DMS153 treated with DMSO at 0.1 percent for 48 hours (cell line): ENCODE data around the gene SLIT1.
A peak's percentile ranks its signal among the peaks of the same experiment; 100 is the strongest.
"Not testable (repeated sequence)": the region's sequence is repeated elsewhere in the genome, so short reads cannot be mapped to it uniquely, and the experiment has no call there.

Source experiments
- DNase-seq: peaks from one replicate; lab custom pipeline; 2025; ENCODE audit not compliant: unreplicated experiment; lab: John Stamatoyannopoulos, UW

The SLIT1 gene

DNA sequence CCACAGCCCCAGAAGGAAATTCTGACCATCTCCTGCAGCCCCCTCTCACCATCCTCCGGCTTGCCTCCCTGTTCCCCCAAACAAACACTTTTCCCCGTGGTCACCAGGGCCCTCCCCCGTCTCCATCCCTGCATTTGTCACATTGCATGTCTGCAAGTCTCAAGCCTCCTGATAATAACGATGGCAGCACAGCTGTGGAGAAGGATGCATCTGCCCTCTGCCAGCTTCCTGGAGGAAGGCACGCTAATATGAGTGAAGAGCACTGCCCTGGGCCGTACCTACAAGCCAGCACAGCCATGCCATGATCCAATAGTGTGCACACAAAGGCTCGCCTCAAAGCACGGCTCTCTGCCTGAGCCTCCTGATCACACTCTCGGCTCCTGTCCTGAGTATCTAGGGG, 98.5 kb downstream of the SLIT1 start:
- DNase-seq, result no peak

DNA sequence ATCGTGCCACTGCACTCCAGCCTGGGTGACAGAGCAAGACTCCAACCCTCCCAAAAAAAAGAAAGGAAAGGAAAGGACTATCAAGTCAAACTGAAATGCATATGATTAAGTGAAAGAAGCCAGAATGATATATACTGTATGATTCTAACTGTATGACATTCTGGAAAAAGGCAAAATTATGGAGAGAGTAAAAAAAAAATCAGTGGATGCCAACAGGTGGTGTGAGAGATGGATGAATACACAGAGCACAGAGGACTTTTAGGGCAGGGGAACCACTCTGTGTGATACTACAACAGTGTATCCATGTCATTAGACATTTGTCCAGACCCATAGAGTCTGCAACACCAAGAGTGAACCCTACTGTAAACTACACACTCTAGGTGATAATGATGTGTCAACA, 99.2 kb downstream of the SLIT1 start:
- DNase-seq, result no peak

DNA sequence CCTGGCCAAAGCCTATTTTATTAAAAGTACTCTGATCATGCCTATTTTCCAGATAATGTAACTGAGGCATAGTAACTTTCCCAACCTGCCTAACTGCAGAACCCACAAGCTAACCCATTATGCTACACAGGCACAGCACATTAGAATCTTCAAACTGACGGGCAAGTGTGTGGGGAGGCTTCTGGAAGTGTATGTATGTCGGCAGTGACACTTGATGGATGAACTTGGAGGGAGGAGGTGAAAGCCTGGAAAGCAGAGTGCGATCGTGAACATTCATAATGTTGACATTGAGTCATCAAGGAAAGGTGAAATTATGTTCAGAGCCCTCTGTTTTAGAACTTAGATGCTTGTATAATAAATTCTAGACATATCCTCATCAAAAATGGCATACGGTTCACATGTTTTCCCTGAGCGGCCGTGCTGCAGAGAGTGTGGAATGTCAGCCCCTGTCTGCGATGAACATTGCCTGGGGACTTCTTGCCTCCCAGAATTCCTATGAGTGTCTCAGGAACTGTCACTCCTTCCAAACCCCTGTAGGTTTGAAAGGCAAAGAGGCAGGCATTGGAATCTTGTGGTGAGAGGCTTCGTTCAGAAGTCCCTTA, 102.4 kb downstream of the SLIT1 start:
- no peak for DNase-seq

DNA sequence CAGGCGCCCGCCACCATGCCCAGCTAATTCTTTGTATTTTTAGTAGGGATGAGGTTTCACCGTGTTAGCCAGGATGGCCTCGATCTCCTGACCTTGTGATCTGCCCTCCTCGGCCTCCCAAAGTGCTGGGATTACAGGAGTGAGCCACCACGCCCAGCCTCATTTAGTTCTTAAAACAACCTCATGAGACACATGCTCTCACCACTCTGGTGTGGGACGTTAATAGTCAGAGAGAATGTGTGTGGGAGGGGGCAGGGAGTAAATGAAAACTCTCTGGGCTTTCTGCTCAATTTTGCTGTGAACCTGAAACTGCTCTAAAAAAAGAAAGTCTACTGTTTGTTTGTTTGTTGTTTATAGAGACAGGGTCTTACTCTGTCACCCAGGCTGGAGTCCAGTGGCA, 103.2 kb downstream of the SLIT1 start:
- not testable (repeated sequence) for DNase-seq

DNA sequence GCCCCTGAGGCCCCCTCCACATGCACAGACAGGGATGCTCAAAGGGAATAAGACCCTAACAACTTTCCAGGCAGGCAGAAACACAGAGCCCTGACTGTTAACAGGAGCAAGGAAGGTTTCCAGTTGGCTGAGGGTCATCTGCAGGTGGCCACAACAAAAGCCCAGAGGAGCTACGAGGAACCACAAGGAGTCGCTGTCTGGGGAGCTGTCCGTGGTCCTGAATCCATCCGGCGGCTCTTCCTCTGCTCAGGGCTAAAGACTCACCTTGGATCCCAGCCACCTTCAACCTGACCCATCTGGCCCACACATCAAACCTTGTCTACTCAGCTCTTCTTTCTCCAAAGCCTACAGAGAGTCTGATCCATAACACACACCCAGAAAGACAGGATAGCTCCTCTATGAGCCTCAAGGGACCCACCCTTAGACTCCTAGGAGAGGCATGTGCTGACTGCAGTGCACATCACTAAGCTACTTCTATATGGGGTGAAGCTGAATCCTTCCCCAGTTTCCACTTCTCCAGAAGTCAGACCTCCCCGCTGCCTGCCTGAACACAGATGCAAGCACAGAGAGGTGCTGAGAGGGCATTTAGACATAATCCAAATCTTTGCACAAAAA, 104.0 kb downstream of the SLIT1 start:
- no peak for DNase-seq

DNA sequence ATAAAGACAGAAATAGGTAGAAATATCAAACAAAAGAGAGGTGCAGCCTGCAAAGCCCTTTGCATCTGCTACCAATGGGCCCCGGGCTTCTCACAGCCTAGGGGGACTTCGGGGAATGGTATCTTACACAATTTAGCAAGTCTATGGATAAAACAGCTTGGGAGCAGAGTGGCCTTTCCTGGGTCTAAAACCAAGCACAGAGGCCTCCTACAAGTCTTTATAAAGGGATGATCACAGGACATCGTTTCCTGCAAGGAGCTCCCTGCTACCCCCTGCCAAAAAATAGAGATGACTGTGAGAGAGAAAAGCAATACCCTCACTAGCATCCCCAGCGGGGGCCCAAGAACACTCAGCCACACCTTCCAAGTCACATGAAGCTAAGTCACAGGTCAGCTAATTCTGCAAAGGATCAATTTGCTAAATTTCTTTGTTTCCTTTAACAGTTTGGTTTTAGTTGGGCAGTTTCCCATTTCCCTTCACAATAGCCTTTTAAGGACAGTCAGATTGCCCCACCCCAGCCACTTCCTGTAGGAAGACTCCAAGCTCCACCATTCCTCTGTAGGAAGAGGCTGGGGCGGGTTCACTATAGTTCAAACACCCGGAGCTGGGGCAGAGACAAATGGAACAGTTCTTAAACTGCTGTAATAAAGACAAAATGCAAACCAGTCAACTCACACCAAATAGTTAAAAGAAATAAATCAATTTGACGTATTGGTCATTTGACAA, 105.5 kb downstream of the SLIT1 start:
- no peak for DNase-seq

DNA sequence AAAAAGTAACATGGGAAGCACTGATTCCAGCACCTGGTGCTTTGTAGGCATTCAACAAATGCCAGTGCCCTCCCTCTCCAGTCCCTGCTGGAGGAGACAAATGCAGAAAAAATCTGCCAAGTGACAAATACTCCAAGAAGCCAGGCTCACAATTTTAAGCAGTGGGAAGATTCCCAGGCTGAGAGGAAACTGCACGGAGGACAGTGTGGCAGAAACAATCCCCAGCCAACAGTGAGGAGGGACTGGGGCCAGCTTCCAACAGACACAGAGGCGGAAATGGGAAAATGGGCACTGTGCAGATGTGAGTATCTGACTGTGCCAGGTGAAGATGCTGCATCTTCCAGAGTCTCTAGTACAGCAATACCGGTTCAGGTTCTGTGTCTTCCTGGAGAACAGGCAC, 106.3 kb downstream of the SLIT1 start:
- DNase-seq, result no peak

DNA sequence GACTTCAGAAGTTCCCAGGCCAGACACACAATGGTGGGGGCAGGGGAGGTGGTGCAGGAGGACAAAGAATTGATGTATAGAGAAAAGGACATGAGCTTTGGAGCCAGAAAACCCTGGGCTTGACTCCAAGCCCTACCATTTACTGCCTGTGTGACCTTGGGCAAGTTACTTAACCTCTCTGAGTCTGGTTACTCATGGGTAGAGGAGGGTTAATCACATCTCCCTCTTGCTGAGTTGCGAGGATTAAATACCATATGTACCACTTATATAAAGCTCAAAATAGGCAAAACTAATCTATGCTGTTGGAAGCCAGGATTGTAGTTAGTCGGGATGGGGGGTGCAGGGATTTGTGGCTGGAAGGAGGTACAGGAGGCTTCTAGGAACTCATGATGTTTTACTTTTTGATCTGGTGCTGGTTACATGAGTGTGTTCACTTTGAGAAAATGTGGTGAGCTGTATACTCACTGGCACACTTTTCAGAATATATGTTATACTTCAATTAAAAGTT, 106.8 kb downstream of the SLIT1 start:
- no peak for DNase-seq

DNA sequence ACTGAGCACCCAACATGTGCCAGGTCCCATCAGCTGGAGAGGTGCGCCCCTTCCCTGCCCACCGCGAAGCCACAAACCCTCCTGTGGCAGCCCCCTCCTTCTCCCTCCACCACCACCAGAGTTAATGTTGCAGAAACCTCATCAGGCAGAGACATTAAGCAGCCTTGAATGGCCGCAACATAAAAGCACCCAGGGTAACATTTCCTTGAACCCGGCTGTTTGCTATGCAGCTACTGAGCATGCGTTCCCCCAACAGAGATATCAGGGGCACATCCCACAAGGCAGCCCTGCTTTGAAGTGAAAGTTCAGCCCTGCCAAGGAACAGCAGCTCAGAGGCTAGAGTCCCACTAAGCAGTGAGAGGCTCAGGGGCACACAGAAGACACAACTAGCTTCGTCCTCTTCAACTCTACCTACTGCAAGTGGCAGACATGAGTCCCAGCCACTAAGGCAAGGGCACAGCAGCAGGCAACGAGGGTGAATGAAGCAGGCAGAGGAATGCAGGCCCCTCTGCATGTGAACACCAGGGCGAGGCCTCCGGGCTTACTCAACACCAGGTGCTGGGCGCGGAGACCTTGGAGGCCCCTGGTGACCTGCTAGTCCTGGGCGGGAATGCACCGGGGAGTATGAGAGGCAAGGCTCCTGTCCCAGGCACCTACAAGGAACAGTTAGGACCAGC, 107.4 kb downstream of the SLIT1 start:
- DNase-seq, result no peak

DNA sequence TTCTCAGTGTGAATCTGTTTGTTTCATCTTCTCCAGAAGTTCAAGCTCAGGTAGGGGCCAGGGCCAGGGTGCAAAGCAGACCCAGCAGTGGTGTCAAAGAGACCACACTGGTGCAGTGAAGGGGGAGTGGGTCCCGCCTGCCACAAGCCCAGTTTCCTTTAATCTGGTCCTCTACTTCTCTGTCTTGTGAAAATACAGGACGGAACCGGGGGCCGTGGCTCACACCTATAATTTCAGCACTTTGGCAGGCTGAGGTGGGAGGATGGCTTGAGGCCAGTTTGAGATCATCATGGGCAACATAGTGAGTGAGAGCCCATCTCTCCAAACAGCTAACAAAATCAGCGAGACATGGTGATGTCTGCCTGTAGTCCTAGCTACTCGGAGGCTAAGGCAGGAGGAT, 109.0 kb downstream of the SLIT1 start:
- no peak for DNase-seq

DNA sequence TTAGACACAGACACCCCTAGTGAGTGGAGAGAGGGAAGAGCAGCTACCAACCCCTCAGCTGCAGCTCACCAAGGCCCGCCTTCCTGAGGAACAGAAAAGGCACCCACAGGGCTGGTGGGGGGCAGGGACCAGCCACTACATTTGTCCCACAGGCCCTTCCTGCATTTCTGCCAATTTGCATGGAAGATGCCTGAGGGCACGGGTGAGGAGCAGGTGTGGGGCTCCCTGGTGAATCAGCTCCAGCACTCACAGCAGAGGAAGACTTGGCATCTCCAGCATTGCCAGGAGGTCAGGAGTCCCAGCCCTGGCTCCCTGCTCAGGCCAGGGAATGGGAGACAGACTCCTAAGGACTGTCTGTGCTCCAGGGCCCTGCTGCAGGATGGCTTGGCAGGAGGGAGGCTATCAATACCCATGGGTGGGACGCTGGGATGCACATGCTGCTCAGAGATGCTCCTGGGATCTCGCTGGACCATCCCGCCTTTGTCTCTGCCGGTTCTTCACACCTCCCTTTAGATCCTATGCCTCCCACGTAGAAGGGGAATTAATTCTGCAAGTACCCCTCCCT, 109.7 kb downstream of the SLIT1 start:
- DNase-seq, result no peak

DNA sequence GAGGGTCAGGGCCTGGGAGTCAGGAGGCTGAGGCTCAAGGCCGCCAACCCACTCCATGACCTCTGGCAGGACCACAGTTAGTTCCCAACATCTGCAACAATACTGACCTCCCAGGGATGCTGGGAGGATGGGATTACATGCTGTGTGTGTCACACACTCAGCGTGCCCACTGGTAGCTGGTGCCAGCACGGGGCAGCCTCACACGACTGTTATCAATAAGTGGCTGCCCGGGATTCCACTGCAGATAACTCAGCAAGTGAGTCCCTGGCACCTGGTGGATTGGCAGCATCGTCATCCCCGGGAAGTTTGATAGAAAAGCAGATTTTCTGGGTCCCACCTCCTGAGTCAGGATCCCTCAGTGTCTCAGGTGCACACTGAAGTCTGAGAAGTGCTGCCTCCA, 110.3 kb downstream of the SLIT1 start:
- DNase-seq, result no peak

DNA sequence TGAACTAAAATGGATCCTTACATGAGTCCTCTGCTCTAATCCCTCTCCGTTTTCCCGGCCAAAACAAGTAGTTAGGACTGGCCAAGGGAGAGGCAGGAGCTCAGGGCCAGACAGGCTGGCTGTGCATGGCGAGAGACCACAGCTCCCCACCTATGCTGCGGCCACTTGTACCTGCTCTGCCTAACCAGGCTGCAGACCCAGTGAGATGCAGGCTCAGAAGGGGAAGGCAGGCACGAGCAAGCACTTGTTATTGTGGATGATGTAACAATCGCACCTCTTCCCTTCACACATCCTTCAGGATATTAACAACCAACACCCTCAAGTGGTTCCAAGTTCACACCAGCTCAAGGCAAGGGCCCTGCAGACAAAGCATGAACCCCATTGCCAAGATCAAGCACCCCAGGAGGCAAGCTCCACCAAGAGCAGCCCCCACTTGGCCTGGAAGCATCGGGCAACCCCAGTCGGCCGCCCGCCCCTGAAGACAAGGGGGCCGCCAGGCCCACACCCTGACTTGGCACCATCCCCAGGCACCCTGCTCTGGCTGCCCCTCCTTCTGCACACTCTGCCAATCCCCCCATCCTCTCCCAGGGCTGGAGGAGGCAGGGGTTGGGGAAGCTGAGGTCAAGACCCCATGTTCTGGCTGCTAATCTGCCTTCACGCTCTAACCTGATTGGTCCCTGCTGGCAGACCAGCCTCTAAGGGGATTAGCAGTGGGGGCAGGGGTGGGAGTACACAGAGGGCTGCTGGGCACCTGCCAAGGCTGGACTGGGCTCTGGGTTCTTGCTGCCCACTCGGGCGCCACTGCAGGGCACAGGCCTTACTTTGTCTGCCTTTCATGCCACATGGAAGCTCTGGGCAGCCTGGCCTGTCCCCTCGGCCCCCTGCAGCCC, 111.3 kb downstream of the SLIT1 start:
- no peak for DNase-seq

DNA sequence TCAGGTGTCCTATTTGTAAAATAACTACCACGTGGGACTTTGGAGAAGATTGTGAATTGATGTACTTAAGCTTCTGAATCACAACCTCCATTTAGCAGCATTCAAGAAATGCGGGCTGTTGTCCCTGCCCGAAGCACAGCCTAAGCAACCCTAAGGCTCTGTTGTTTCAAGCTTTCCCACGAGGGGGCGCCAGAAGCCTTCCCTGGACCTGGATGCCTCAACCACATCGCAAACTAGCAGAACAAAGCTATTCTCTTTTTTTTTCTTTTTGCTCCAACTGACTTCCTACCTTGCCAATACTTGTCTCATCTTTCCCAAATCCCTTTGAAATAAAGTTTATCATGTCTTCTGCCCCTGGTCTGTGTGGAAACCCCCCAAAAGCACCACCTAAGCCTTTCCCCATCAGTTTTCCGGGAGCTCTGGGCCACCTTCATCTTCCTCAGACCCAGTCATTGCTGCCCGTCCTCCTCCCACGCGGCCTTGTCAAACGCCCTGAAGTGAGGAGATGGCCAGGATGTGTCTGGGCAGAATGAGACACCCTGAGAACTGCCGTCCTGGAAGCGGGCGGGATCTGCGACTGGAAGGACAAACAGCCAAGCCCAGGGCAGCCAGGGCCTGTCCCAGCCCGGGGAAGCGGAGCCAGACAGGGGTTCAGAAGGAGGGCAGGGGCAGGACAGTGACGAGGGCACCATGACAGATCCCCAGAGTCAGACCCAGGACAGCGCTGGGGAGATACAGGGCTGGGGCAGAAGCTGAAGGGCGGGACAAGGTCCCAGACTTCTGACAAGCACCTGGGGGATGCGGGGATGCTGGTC, 112.7 kb downstream of the SLIT1 start:
- DNase-seq, result peak; percentile 56

DNA sequence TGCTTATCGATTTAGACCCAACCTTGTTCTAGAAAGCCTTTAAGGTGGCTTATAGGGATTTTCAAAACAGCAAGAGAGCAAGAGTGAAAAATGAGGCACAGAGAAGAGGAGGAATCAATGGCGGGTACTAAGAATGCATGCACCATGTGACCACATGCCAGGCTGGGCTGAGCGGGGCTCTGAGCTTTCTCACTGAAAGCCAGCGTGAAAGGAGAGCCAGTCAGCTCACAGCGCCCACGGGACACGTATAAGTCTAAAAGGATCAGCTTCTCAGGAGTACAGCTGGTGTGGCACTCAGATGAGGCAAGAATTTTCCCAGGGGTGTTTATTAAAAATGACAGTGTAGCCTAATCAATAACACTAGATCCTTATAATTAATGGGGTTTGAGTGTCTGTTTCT, 114.3 kb downstream of the SLIT1 start:
- DNase-seq, result no peak

DNA sequence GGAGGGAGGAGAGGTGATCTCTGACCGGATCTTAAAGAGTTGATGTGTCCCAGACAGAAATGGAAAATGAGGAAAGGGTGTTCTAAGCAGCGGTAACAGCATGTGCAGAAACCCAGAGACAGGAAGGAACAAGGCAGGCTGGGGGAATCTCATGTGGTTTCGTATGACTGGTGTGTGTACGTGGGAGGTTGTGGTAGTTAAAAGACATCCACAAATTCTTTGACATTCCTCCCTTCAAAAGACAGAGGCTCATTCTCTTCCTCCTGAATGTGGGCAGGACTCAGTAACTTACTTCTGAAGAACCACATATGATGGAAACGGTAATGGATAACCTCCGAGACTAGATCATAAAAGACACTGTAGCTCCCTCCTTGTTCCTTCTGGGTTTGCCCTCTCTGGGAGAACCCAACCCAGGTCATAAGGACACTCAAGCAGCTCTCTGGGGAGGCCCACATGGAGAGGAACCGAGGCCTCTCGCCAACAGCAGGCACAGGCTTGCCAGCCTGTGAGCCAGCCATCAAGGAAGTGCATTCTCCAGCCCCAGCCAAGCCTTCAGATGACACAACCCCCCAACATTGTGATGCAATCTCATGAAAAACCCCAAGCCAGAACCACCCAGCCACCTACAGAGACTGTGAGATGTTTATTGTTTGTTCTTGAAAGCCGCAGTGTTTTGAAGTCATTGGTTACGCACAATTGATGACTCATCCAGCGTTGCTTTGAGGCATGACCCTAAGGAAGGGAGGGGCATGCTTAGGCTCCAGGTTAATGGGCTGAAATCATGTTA, 116.0 kb downstream of the SLIT1 start:
- no peak for DNase-seq

DNA sequence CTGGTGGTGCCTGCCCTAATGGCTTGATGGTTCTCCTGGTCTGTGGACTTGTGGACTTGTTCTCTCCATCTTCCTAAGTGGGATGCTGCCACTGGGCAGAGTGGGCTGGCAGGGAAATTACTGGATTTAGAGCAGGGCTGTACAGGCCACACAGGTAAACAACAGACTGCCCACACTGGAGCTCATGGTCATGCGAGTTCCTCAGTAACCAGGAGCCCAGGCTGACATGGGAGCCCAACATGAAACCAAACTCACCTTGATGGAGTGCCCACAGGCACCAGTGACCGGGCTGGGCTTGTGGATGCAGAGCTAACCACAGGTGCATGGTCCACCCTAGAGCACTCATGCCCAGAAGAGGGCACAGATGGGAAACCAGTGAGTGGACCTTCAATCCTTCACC, 116.7 kb downstream of the SLIT1 start:
- no peak for DNase-seq

DNA sequence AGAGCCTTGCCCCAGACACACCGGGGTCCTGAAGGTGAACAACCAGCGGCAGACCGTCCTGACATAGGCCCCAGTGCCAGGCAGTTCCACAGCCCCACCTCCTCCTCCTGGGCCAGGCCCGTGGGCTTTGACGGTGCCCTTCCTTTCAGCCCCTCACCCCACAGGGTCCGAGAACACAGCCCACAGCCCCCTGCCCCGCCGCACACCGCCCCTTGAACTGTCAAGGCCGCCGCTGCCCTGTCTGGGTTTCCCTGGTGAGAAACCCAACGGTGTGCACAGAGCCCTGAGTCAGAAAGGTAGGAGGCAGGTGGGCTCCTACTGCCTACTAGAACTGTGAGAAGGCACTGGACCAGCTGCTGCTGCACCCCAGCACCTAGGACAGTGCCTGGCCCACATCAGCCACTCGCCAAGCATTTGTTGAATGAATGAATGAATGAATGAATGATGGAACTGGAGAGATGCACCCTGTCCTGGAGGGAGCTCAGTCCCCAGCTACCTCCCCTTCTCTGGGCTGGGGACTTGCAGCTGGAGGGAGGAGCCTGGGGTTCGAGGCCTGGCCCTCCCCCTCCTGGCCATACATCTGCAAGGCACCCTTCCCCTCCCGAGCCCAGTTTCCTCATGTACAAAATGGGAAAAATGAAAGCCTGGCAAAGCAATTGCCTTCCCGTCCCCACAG, 117.9 kb downstream of the SLIT1 start:
- no peak for DNase-seq
